ENCODE data around the gene LNX2. TPM values are rescaled to one million over a fixed set of nuclear protein-coding genes. Genes with fewer than 3 reads are reported as not detected.

The LNX2 gene
- total and polyA plus RNA-seq, 2 of the 4 experiments (the other 2 are of a cell fraction), result 3.1 to 7.2 TPM

DNA sequence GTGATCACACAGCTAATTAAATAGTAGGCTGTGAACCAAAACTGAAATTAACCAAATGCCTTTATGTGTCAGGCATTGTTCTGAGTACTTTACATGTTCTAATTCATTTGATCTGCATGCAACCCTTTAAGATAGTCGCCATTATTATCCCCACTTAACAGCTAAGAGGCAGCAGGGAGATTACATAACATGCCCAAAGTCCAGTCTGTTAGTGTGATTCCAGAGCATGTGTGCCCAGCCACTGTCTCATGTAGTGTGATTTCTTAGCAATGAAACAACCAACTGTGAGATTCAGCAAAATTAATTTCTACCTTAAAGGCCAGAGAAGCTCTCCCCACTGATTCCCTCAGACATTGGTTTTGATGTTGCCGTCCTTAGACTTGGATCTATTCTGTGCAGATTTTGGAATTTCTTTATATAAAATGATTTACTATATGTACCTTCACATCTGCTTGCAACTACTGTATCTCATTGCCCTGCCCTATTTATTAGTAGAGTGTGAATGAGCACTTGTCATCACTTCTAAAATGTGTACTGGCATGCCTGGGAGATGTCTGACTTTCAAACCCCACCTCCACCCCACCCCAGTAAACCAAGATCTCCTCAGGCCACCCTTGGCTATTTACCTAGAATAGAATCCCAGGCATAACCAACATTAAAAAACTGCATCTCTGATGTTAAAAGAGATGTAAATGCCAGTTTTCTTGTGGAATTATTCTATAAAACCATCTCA is 42.6 kb upstream of the LNX2 start:
- WGBS, 2 experiments (ENCODE audit: extremely low coverage in 2 of 2, insufficient read length in 1 of 2), result no CpG with 5 or more reads among the region's 2 CpGs
- Histone ChIP-seq H2AFZ (replicated peaks; ENCODE audit: low read length, poor library complexity) (no peak overlapping the region), H2AK5ac (ENCODE audit: low read depth, low read length) (no peak overlapping the region), H3K27ac (ENCODE audit: insufficient read depth, low read length) (no peak overlapping the region), H3K79me1 (ENCODE audit: low read depth in 1 of 2, low read length in 2 of 2) (peaks cover 23 to 30% of the 10 kb centered on the region in 2 experiments), H3K18ac (ENCODE audit: low read depth, low read length) (no peak overlapping the region), H3K9me1 (ENCODE audit: insufficient read depth, low read length) (peaks cover 8% of the 10 kb centered on the region; the same call in 1 of the 2 replicates), H3K4me1 (ENCODE audit: control insufficient read depth, insufficient read depth, low read length) (peaks cover 5% of the 10 kb centered on the region), H2AK9ac (replicated peaks; ENCODE audit: low read depth, low read length, poor library complexity) (no peak overlapping the region), H4K20me1 (ENCODE audit: insufficient read depth, low read length) (no peaks in the 10 kb centered on the region), H3K4me3 (ENCODE audit: insufficient read depth, low read depth, low read length) (no peak overlapping the region), H2BK20ac (ENCODE audit: low read depth, low read length) (no peak overlapping the region), H2BK5ac (ENCODE audit: low read depth, low read length, poor library complexity, severe bottlenecking) (no peak overlapping the region), H3K14ac (replicated peaks; ENCODE audit: low read depth, low read length) (no peak overlapping the region), H2BK15ac (ENCODE audit: low read depth, low read length) (no peak overlapping the region), H3K56ac (ENCODE audit: extremely low read depth, insufficient read depth, low read length) (no peak overlapping the region), H2BK120ac (ENCODE audit: low read depth, low read length) (no peak overlapping the region), H3K9ac (ENCODE audit: low read depth, low read length) (no peak overlapping the region), H3K23ac (ENCODE audit: low read depth, low read length) (no peak overlapping the region), H3K9me3 (ENCODE audit: control insufficient read depth, insufficient read depth, low read length) (no peaks in the 10 kb centered on the region), H3K4ac (ENCODE audit: low read depth, low read length) (no peak overlapping the region), H4K8ac (ENCODE audit: low read depth in 2 of 2, low read length in 2 of 2) (no peak overlapping the region), H3K4me2 (ENCODE audit: low read depth, low read length) (no peak overlapping the region), H3K27me3 (ENCODE audit: control insufficient read depth, insufficient read depth, low read length) (no peaks in the 10 kb centered on the region), H3K36me3 (ENCODE audit: control insufficient read depth, insufficient read depth, low read length) (peaks cover 10% of the 10 kb centered on the region), H4K91ac (ENCODE audit: insufficient read depth, low read depth, low read length) (no peak overlapping the region), H4K5ac (ENCODE audit: low read depth, low read length) (no peak overlapping the region)
- ChIA-PET CTCF (no interaction called here), POLR2A (ENCODE audit: unreplicated experiment) (no interaction called here)
- in situ Hi-C loops (cut with MboI; ENCODE audit: low sequenced_read_pairs) (no loop called here), intact Hi-C loops (cut with micrococcal nuclease) (no loop called here), dilution Hi-C loops (cut with HindIII; ENCODE audit: low sequenced_read_pairs, unreplicated experiment) (no loop called here)
- BruUV-seq (replicated peaks), result no TSS peak
- TF ChIP-seq MAFK (IDR thresholded peaks at IDR 0.05; ENCODE audit: low read depth, low read length), result no peak
- TF ChIP-seq CHD1 (IDR thresholded peaks at IDR 0.05; ENCODE audit: low read depth, low read length), result no peak
- TF ChIP-seq, protein P1, sequence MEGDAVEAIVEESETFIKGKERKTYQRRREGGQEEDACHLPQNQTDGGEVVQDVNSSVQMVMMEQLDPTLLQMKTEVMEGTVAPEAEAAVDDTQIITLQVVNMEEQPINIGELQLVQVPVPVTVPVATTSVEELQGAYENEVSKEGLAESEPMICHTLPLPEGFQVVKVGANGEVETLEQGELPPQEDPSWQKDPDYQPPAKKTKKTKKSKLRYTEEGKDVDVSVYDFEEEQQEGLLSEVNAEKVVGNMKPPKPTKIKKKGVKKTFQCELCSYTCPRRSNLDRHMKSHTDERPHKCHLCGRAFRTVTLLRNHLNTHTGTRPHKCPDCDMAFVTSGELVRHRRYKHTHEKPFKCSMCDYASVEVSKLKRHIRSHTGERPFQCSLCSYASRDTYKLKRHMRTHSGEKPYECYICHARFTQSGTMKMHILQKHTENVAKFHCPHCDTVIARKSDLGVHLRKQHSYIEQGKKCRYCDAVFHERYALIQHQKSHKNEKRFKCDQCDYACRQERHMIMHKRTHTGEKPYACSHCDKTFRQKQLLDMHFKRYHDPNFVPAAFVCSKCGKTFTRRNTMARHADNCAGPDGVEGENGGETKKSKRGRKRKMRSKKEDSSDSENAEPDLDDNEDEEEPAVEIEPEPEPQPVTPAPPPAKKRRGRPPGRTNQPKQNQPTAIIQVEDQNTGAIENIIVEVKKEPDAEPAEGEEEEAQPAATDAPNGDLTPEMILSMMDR (conservative IDR thresholded peaks at IDR 0.05; ENCODE audit: low read depth, low read length), result no peak
- TF ChIP-seq RFX5 (IDR thresholded peaks at IDR 0.05; ENCODE audit: low read depth, low read length), result no peak
- TF ChIP-seq CEBPB (IDR thresholded peaks at IDR 0.05; ENCODE audit: low read depth, low read length), result no peak
- TF ChIP-seq MAZ (IDR thresholded peaks at IDR 0.05; ENCODE audit: borderline replicate concordance, low read depth, low read length), result no peak
- TF ChIP-seq, protein P2, sequence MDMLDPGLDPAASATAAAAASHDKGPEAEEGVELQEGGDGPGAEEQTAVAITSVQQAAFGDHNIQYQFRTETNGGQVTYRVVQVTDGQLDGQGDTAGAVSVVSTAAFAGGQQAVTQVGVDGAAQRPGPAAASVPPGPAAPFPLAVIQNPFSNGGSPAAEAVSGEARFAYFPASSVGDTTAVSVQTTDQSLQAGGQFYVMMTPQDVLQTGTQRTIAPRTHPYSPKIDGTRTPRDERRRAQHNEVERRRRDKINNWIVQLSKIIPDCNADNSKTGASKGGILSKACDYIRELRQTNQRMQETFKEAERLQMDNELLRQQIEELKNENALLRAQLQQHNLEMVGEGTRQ (IDR thresholded peaks at IDR 0.05; ENCODE audit: low read depth, low read length), result no peak
- TF ChIP-seq, protein P3, sequence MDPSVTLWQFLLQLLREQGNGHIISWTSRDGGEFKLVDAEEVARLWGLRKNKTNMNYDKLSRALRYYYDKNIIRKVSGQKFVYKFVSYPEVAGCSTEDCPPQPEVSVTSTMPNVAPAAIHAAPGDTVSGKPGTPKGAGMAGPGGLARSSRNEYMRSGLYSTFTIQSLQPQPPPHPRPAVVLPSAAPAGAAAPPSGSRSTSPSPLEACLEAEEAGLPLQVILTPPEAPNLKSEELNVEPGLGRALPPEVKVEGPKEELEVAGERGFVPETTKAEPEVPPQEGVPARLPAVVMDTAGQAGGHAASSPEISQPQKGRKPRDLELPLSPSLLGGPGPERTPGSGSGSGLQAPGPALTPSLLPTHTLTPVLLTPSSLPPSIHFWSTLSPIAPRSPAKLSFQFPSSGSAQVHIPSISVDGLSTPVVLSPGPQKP (IDR thresholded peaks at IDR 0.05; ENCODE audit: borderline replicate concordance, low read depth, low read length), result no peak
- TF ChIP-seq SMC3 (IDR thresholded peaks at IDR 0.05; ENCODE audit: low read depth, low read length), result no peak
- no peak for TF ChIP-seq MXI1 (IDR thresholded peaks at IDR 0.05; ENCODE audit: borderline replicate concordance, low read depth, low read length)
- DNase-seq (no peak), ATAC-seq (ENCODE audit: low read depth) (no peak)
